A549 (cell line): Measurements from ENCODE around the gene CFAP97.

ENCODE experiments used
- CBX2 ChIP-seq: fragments of 200-600 bp; sonication (generic); IDR thresholded peaks from 2 replicates; pipeline ENCODE4 v1.6.1; 2016; ENCODE audit warnings: low read depth, mild to moderate bottlenecking, borderline replicate concordance
- CEBPB ChIP-seq, 2 experiments: fragments of >200 bp in 1 of 2; sonication (Bioruptor Twin) in 1 of 2; formaldehyde crosslinking in 1 of 2; IDR thresholded peaks; 2 replicates each; pipeline ENCODE4 v1.6.1; 2012 to 2016
- EP300 ChIP-seq, 2 experiments: fragments of >200 bp; sonication (Bioruptor Twin); formaldehyde crosslinking; IDR thresholded peaks; 2 replicates in 1 of 2; 3 replicates in 1 of 2; pipeline ENCODE4 v1.6.1; 2016 to 2017
- JUNB ChIP-seq: fragments of >200 bp; sonication (Bioruptor Twin); formaldehyde crosslinking; IDR thresholded peaks from 2 replicates; pipeline ENCODE4 v1.6.1; 2016
- MAZ ChIP-seq: fragments of 150-350 bp; IDR thresholded peaks from 2 replicates; pipeline ENCODE4 v1.6.1; 2014; ENCODE audit warnings: antibody characterized with exemption, low read depth, low read length, borderline replicate concordance
- NR3C1 ChIP-seq: fragments of >200 bp; sonication (Bioruptor Twin); formaldehyde crosslinking; IDR thresholded peaks from 3 replicates; pipeline ENCODE4 v1.6.1; 2017
- POLR2A ChIP-seq: IDR thresholded peaks from 2 replicates; pipeline ENCODE4 v1.6.1; 2012; ENCODE audit warnings: mild to moderate bottlenecking, low read length
- RFX5 ChIP-seq: fragments of 450-650 bp; IDR thresholded peaks from 2 replicates; pipeline ENCODE4 v1.7.1; 2014; ENCODE audit warnings: antibody characterized with exemption, mild to moderate bottlenecking, moderate library complexity
- SMC3 ChIP-seq: fragments of >200 bp; sonication (Bioruptor Twin); formaldehyde crosslinking; IDR thresholded peaks from 3 replicates; pipeline ENCODE4 v1.6.1; 2018; ENCODE audit warnings: inconsistent platforms
- SREBF2 ChIP-seq: fragments of 450-650 bp; IDR thresholded peaks from 2 replicates; pipeline ENCODE4 v1.6.1; 2014; ENCODE audit warnings: mild to moderate bottlenecking, moderate library complexity
- TF ChIP-seq, protein P1 (sequence below): fragments of >200 bp; sonication (Bioruptor Twin); formaldehyde crosslinking; IDR thresholded peaks from 3 replicates; pipeline ENCODE4 v1.5.1; 2016
- TF ChIP-seq, protein P2 (sequence below): fragments of 200-600 bp; sonication (generic); IDR thresholded peaks from 2 replicates; pipeline ENCODE4 v1.6.1; 2016; ENCODE audit warnings: antibody characterized with exemption, mild to moderate bottlenecking, moderate library complexity
- TF ChIP-seq, protein P3 (sequence below): fragments of 250-450 bp; sonication (Bioruptor Pico); IDR thresholded peaks from 2 replicates; pipeline ENCODE4 v1.5.0; 2021; ENCODE audit warnings: mild to moderate bottlenecking, moderate library complexity, borderline replicate concordance
- TF ChIP-seq, protein P4 (sequence below): fragments of 150-350 bp; IDR thresholded peaks from 2 replicates; pipeline ENCODE4 v1.6.1; 2014; ENCODE audit warnings: low read depth, mild to moderate bottlenecking, low read length

DNA sequence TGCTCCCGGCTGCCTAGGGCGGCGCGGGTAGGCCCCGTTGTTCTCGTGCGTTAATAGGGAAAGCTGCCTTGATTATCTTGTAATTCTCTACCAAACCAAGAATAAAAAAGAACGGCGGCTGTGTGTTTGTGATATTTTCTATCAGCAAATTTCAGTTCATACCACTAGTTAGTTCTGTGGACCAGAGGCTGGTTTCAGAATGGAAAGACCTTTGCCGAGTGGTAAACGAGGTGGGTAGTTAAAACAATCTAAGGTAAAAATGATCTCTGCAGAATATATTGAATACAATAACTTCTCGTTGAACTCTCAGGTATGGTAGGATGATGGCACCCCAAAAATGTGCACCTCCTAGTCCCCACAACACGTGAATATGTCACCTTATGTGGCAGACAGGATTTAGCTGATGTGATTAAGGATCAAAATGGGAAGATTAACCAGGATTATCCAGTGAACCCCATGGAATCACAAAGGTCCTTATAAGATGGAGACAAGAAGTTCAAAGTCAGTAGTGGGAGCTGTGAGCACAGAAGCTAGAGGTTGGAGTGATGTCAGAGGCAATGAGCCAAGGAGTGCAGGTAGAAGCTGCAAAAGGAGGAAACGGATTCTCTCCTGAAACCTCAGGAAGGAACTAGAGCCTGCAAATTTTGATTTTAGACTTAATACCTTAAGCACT, 574 bp upstream of the CFAP97 start:
- no peak for TF ChIP-seq CEBPB (IDR thresholded peaks at IDR 0.05)
- TF ChIP-seq, protein P1, sequence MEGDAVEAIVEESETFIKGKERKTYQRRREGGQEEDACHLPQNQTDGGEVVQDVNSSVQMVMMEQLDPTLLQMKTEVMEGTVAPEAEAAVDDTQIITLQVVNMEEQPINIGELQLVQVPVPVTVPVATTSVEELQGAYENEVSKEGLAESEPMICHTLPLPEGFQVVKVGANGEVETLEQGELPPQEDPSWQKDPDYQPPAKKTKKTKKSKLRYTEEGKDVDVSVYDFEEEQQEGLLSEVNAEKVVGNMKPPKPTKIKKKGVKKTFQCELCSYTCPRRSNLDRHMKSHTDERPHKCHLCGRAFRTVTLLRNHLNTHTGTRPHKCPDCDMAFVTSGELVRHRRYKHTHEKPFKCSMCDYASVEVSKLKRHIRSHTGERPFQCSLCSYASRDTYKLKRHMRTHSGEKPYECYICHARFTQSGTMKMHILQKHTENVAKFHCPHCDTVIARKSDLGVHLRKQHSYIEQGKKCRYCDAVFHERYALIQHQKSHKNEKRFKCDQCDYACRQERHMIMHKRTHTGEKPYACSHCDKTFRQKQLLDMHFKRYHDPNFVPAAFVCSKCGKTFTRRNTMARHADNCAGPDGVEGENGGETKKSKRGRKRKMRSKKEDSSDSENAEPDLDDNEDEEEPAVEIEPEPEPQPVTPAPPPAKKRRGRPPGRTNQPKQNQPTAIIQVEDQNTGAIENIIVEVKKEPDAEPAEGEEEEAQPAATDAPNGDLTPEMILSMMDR = no peak
- TF ChIP-seq NR3C1 = no peak
- TF ChIP-seq SREBF2 = no peak
- TF ChIP-seq EP300 (IDR thresholded peaks at IDR 0.05) = no peak
- TF ChIP-seq, protein P2, sequence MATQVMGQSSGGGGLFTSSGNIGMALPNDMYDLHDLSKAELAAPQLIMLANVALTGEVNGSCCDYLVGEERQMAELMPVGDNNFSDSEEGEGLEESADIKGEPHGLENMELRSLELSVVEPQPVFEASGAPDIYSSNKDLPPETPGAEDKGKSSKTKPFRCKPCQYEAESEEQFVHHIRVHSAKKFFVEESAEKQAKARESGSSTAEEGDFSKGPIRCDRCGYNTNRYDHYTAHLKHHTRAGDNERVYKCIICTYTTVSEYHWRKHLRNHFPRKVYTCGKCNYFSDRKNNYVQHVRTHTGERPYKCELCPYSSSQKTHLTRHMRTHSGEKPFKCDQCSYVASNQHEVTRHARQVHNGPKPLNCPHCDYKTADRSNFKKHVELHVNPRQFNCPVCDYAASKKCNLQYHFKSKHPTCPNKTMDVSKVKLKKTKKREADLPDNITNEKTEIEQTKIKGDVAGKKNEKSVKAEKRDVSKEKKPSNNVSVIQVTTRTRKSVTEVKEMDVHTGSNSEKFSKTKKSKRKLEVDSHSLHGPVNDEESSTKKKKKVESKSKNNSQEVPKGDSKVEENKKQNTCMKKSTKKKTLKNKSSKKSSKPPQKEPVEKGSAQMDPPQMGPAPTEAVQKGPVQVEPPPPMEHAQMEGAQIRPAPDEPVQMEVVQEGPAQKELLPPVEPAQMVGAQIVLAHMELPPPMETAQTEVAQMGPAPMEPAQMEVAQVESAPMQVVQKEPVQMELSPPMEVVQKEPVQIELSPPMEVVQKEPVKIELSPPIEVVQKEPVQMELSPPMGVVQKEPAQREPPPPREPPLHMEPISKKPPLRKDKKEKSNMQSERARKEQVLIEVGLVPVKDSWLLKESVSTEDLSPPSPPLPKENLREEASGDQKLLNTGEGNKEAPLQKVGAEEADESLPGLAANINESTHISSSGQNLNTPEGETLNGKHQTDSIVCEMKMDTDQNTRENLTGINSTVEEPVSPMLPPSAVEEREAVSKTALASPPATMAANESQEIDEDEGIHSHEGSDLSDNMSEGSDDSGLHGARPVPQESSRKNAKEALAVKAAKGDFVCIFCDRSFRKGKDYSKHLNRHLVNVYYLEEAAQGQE = no peak
- no peak for TF ChIP-seq CBX2
- TF ChIP-seq POLR2A = no peak
- no peak for TF ChIP-seq RFX5
- no peak for TF ChIP-seq MAZ
- TF ChIP-seq JUNB = no peak
- TF ChIP-seq, protein P3, sequence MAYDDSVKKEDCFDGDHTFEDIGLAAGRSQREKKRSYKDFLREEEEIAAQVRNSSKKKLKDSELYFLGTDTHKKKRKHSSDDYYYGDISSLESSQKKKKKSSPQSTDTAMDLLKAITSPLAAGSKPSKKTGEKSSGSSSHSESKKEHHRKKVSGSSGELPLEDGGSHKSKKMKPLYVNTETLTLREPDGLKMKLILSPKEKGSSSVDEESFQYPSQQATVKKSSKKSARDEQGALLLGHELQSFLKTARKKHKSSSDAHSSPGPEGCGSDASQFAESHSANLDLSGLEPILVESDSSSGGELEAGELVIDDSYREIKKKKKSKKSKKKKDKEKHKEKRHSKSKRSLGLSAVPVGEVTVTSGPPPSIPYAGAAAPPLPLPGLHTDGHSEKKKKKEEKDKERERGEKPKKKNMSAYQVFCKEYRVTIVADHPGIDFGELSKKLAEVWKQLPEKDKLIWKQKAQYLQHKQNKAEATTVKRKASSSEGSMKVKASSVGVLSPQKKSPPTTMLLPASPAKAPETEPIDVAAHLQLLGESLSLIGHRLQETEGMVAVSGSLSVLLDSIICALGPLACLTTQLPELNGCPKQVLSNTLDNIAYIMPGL (CRISPR knock-in tag) = no peak
- TF ChIP-seq, protein P4, sequence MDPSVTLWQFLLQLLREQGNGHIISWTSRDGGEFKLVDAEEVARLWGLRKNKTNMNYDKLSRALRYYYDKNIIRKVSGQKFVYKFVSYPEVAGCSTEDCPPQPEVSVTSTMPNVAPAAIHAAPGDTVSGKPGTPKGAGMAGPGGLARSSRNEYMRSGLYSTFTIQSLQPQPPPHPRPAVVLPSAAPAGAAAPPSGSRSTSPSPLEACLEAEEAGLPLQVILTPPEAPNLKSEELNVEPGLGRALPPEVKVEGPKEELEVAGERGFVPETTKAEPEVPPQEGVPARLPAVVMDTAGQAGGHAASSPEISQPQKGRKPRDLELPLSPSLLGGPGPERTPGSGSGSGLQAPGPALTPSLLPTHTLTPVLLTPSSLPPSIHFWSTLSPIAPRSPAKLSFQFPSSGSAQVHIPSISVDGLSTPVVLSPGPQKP = no peak
- TF ChIP-seq SMC3 = no peak
